Measurements from ENCODE around the gene ARMH1. TPM values are rescaled to one million over a fixed set of nuclear protein-coding genes. Genes with fewer than 3 reads are reported as not detected.

The ARMH1 gene
- total RNA-seq, 1 donor from 2014 or later: 14.5 TPM

GRCh38 chr1:44721485-44722361 lies 47.2 kb downstream of the ARMH1 start:
- intact Hi-C loops (cut with DNase I): no loop called here
- H3K4me1 ChIP-seq: peaks cover 5% of the 10 kb centered on the region
- H3K36me3 ChIP-seq: no peaks in the 10 kb centered on the region
- peak overlapping the region; percentile 71 for H3K27ac ChIP-seq
- H3K27me3 ChIP-seq (ENCODE audit: low read depth): no peaks in the 10 kb centered on the region
- no peaks in the 10 kb centered on the region for H3K9me3 ChIP-seq
- DNase-seq (peak; percentile 78), ATAC-seq (peak; percentile 92 to 93)
- H3K4me3 ChIP-seq: peak overlapping the region; percentile 0
- TF ChIP-seq CTCF (IDR thresholded peaks at IDR 0.05): no peak

GRCh38 chr1:44723064-44723463 lies 48.5 kb downstream of the ARMH1 start:
- H3K4me3 ChIP-seq: no peak overlapping the region
- no peaks in the 10 kb centered on the region for H3K9me3 ChIP-seq
- H3K27ac ChIP-seq: no peak overlapping the region
- DNase-seq: no peak
- intact Hi-C loops (cut with DNase I): no loop called here
- no peak for ATAC-seq
- no peaks in the 10 kb centered on the region for H3K27me3 ChIP-seq (ENCODE audit: low read depth)
- no peaks in the 10 kb centered on the region for H3K36me3 ChIP-seq
- TF ChIP-seq CTCF (IDR thresholded peaks at IDR 0.05): no peak
- peaks cover 5% of the 10 kb centered on the region for H3K4me1 ChIP-seq

GRCh38 chr1:44723496-44724295 lies 49.2 kb downstream of the ARMH1 start:
- intact Hi-C loops (cut with DNase I): no loop called here
- no peak for TF ChIP-seq CTCF (IDR thresholded peaks at IDR 0.05)
- DNase-seq (peak; percentile 71), ATAC-seq (peak in 1 of 2 donors; percentile 12)
- Histone ChIP-seq H3K4me3 (no peak overlapping the region), H3K27ac (no peak overlapping the region), H3K4me1 (peaks cover 5% of the 10 kb centered on the region), H3K27me3 (ENCODE audit: low read depth) (no peaks in the 10 kb centered on the region), H3K9me3 (no peaks in the 10 kb centered on the region), H3K36me3 (no peaks in the 10 kb centered on the region)

GRCh38 chr1:44724296-44724954 lies 49.9 kb downstream of the ARMH1 start:
- intact Hi-C loops (cut with DNase I): no loop called here
- Histone ChIP-seq H3K27ac (no peak overlapping the region), H3K27me3 (ENCODE audit: low read depth) (no peaks in the 10 kb centered on the region), H3K4me3 (no peak overlapping the region), H3K4me1 (peaks cover 10% of the 10 kb centered on the region), H3K9me3 (no peaks in the 10 kb centered on the region), H3K36me3 (no peaks in the 10 kb centered on the region)
- DNase-seq (no peak), ATAC-seq (no peak)
- no peak for TF ChIP-seq CTCF (IDR thresholded peaks at IDR 0.05)

GRCh38 chr1:44724955-44725698 lies 50.6 kb downstream of the ARMH1 start:
- Histone ChIP-seq H3K4me3 (no peak overlapping the region), H3K36me3 (no peaks in the 10 kb centered on the region), H3K9me3 (no peaks in the 10 kb centered on the region), H3K4me1 (peaks cover 17% of the 10 kb centered on the region), H3K27ac (no peak overlapping the region), H3K27me3 (ENCODE audit: low read depth) (no peaks in the 10 kb centered on the region)
- intact Hi-C loops (cut with DNase I): no loop called here
- ATAC-seq (no peak), DNase-seq (no peak)
- no peak for TF ChIP-seq CTCF (IDR thresholded peaks at IDR 0.05)

Measured in lower lobe of right lung (tissue), 2 donors.